ENCODE results near the gene ARID1B.
A peak's percentile ranks its signal among the peaks of the same experiment; 100 is the strongest.

GRCh38 chr6:156953479-156954146 is 176.4 kb downstream of the ARID1B start:
- TF ChIP-seq CTCF (IDR thresholded peaks at IDR 0.05 in 8 of 11, conservative IDR thresholded peaks at IDR 0.05 in 3 of 11): peak in 5 of 11 experiments; percentile 17 to 40 (median 30)
- no peak for TF ChIP-seq POLR2AphosphoS5 (IDR thresholded peaks at IDR 0.05)
- no peak for TF ChIP-seq POLR2A (IDR thresholded peaks at IDR 0.05)
